Spinal cord (tissue), 10 donors: ENCODE measurements around the gene COL8A2. TPM values are rescaled to one million over a fixed set of nuclear protein-coding genes. Genes with fewer than 3 reads are reported as not detected.

Experiments
- DNase-seq, 6 donors: peaks; one replicate each; pipeline versions ENCODE4 v3.0.0 to v3.0.0-alpha.2; 2013 to 2015; ENCODE audit warnings: low spot score in 6 of 6, low read depth in 4 of 6
- H3K27ac ChIP-seq: one replicate; pipeline ENCODE4 v1.5.1; 2013; ENCODE audit warnings: low read depth, low read length, control low read depth
- H3K27me3 ChIP-seq: one replicate; pipeline ENCODE4 v1.6.1; 2013; ENCODE audit warnings: low read length; ENCODE audit not compliant: control insufficient read depth, insufficient read depth
- H3K36me3 ChIP-seq: one replicate; pipeline ENCODE4 v1.6.1; 2013; ENCODE audit warnings: low read length; ENCODE audit not compliant: control insufficient read depth, insufficient read depth
- H3K4me1 ChIP-seq: one replicate; pipeline ENCODE4 v1.6.1; 2013; ENCODE audit warnings: low read length; ENCODE audit not compliant: control insufficient read depth, insufficient read depth
- H3K4me3 ChIP-seq: one replicate; pipeline ENCODE4 v1.5.1; 2013; ENCODE audit warnings: low read depth, low read length, control low read depth
- H3K9me3 ChIP-seq: one replicate; pipeline ENCODE4 v1.6.1; 2013; ENCODE audit warnings: low read length; ENCODE audit not compliant: control insufficient read depth, insufficient read depth
- WGBS: methylation state at CpG from one replicate; pipeline ENCODE4 v1.1.5; 2013; ENCODE audit warnings: missing lambda C conversion rate; ENCODE audit not compliant: insufficient coverage; 5-methylcytosine and 5-hydroxymethylcytosine counted together
- polyA plus RNA-seq, 2 donors: library from polyadenylated mRNA; unstranded; fragments of 120-200 nt; gene quantifications; one replicate each; pipeline ENCODE4 v1.2.1, GENCODE V29; 2013; ENCODE audit not compliant: insufficient read length in 2 of 2
- total RNA-seq, 2 donors: library from RNA; depleted of rRNA in 1 of 2; stranded (reverse); fragments of 120-200 nt in 1 of 2; fragments of >200 nt in 1 of 2; gene quantifications; one replicate each; pipeline versions ENCODE4 v1.2.3 to v1.2.4, GENCODE V29; 2013 to 2014
- donor health status: healthy.

Gene COL8A2
- total and polyA plus RNA-seq, 4 donors: 3.2 to 32.6 (median 11.5) TPM

GRCh38 chr1:36151134-36151844, 26.3 kb upstream of the COL8A2 start:
- no peak for DNase-seq
- Histone ChIP-seq H3K9me3 (no peaks in the 10 kb centered on the region), H3K4me1 (peaks cover 46% of the 10 kb centered on the region), H3K36me3 (no peaks in the 10 kb centered on the region), H3K27me3 (no peaks in the 10 kb centered on the region), H3K4me3 (no peak overlapping the region), H3K27ac (peak overlapping the region; percentile 86)
- WGBS: no CpG with 5 or more reads among the region's 1 CpG

GRCh38 chr1:36150296-36151133, 25.5 kb upstream of the COL8A2 start:
- Histone ChIP-seq H3K36me3 (no peaks in the 10 kb centered on the region), H3K4me1 (peaks cover 44% of the 10 kb centered on the region), H3K9me3 (no peaks in the 10 kb centered on the region), H3K4me3 (no peak overlapping the region), H3K27me3 (no peaks in the 10 kb centered on the region), H3K27ac (peak overlapping the region; percentile 86)
- WGBS: 13% methylated on average over 8 of the region's 12 CpGs
- peak in 2 of 6 donors; percentile 62 to 84 for DNase-seq

GRCh38 chr1:36149973-36150295, 24.9 kb upstream of the COL8A2 start:
- peak overlapping the region; percentile 86 for H3K27ac ChIP-seq
- DNase-seq: no peak
- H3K4me3 ChIP-seq: peak overlapping the region; percentile 98
- H3K4me1 ChIP-seq: peaks cover 39% of the 10 kb centered on the region
- no peaks in the 10 kb centered on the region for H3K27me3 ChIP-seq
- WGBS: 30% methylated on average over 3 of the region's 6 CpGs
- H3K36me3 ChIP-seq: no peaks in the 10 kb centered on the region
- no peaks in the 10 kb centered on the region for H3K9me3 ChIP-seq

- 1% methylated on average over 62 of the region's 62 CpGs for WGBS
- Histone ChIP-seq H3K4me1 (peaks cover 35% of the 10 kb centered on the region), H3K36me3 (no peaks in the 10 kb centered on the region), H3K4me3 (peak within 1 kb of the TSS; percentile 98), H3K27ac (peak within 1 kb of the TSS; percentile 86), H3K9me3 (no peaks in the 10 kb centered on the region), H3K27me3 (no peaks in the 10 kb centered on the region)
- DNase-seq: peak; percentile 95 to 100 (median 100)
These were observed 24.4 kb upstream of the COL8A2 start, which contains the start of gene TRAPPC3 for GRCh38 chr1:36149237-36149972. Gene TRAPPC3 (minus strand): TSS chr1:36149486. CDS start chr1:36149378, 108 bp downstream.

- Histone ChIP-seq H3K4me1 (peaks cover 35% of the 10 kb centered on the region), H3K9me3 (no peaks in the 10 kb centered on the region), H3K27me3 (no peaks in the 10 kb centered on the region), H3K36me3 (no peaks in the 10 kb centered on the region), H3K27ac (peak overlapping the region; percentile 86), H3K4me3 (peak overlapping the region; percentile 98)
- WGBS: 6% methylated on average over 15 of the region's 16 CpGs
- no peak for DNase-seq
These were observed 23.8 kb upstream of the COL8A2 start for GRCh38 chr1:36148821-36149236.

- peaks cover 24% of the 10 kb centered on the region for H3K4me1 ChIP-seq
- H3K36me3 ChIP-seq: no peaks in the 10 kb centered on the region
- H3K27ac ChIP-seq: no peak overlapping the region
- H3K9me3 ChIP-seq: no peaks in the 10 kb centered on the region
- no CpG with 5 or more reads among the region's 2 CpGs for WGBS
- DNase-seq: no peak
- H3K27me3 ChIP-seq: no peaks in the 10 kb centered on the region
- H3K4me3 ChIP-seq: no peak overlapping the region
These were observed 19.4 kb upstream of the COL8A2 start for GRCh38 chr1:36144413-36144812.

GRCh38 chr1:36143424-36143823, 18.4 kb upstream of the COL8A2 start:
- Histone ChIP-seq H3K4me1 (peaks cover 22% of the 10 kb centered on the region), H3K9me3 (no peaks in the 10 kb centered on the region), H3K4me3 (no peak overlapping the region), H3K27ac (no peak overlapping the region), H3K36me3 (no peaks in the 10 kb centered on the region), H3K27me3 (no peaks in the 10 kb centered on the region)
- 88% methylated on average over 3 of the region's 4 CpGs for WGBS
- no peak for DNase-seq

GRCh38 chr1:36142121-36142520, 17.1 kb upstream of the COL8A2 start:
- Histone ChIP-seq H3K9me3 (no peaks in the 10 kb centered on the region), H3K27ac (peak overlapping the region; percentile 40), H3K27me3 (no peaks in the 10 kb centered on the region), H3K4me3 (no peak overlapping the region), H3K36me3 (peaks cover 12% of the 10 kb centered on the region), H3K4me1 (peaks cover 15% of the 10 kb centered on the region)
- WGBS: no CpG with 5 or more reads among the region's 1 CpG
- peak in 2 of 6 donors; percentile 44 to 75 for DNase-seq

- 67% methylated on average over 2 of the region's 5 CpGs for WGBS
- H3K27me3 ChIP-seq: no peaks in the 10 kb centered on the region
- no peak overlapping the region for H3K4me3 ChIP-seq
- no peaks in the 10 kb centered on the region for H3K9me3 ChIP-seq
- no peak overlapping the region for H3K27ac ChIP-seq
- peaks cover 20% of the 10 kb centered on the region for H3K36me3 ChIP-seq
- no peak for DNase-seq
- H3K4me1 ChIP-seq: peaks cover 23% of the 10 kb centered on the region
These were observed 14.5 kb upstream of the COL8A2 start for GRCh38 chr1:36139521-36139920.
